Stimulated activated CD8-positive, alpha-beta memory T cell treated with anti-CD3 and anti-CD28 coated beads, Interleukin-15, amount 100 ng/mL, for 1 hour (primary cell): Measurements from ENCODE around the gene SCN8A.
"Not testable (repeated sequence)": the region's sequence is repeated elsewhere in the genome, so short reads cannot be mapped to it uniquely, and the experiment has no call there.

Experiments used
- DNase-seq: peaks from one replicate; pipeline ENCODE4 v3.0.0-alpha.2; 2020; ENCODE audit warnings: low read depth

SCN8A gene

DNA sequence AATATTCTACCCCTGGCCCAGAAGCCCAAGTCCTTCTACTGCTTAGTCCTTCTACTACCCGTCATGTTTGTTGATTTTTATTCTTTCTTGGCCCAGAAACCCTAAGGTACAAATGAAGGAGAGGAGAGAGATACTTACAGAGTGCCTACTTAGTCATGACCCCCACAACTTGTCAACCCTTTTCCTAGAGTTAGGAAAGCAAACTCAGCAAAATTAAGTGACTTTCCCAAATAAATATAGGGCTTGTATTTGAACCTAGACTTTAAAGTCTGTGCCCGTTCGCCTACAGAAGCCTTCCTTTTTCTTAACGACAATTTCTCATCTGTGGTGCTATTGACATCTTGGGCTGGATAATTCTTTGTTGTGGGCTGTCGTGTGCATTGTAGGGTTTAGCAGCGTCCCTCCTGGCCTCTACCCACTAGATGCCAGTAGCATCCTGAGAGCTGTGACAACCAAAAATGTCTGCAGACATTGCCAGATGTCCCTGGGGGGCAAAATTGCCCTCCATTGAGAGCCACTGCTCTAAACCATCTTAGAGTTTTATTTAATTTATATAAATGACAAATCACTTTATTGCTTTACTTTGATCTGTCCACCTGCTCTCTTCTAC is 175.1 kb downstream of the SCN8A start:
- DNase-seq = no peak

DNA sequence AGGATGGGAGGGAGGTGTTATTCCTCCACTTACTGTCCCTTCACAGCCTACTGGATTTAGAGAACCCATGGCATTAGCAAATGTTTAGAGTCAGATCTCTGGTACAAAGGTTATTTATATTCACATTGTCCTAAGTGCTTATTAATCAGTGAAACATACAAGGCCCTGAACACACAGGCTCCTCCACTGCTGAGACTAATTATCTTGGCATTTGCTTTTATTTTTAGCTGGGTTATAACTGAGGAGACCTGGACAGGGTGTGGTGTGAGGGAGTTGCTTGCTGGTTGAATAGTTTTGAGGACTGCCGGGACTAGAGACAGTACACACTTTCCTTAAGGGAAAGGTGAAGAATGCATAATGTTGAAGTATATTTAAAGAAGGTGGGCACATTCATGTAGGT is 180.0 kb downstream of the SCN8A start:
- no peak for DNase-seq

DNA sequence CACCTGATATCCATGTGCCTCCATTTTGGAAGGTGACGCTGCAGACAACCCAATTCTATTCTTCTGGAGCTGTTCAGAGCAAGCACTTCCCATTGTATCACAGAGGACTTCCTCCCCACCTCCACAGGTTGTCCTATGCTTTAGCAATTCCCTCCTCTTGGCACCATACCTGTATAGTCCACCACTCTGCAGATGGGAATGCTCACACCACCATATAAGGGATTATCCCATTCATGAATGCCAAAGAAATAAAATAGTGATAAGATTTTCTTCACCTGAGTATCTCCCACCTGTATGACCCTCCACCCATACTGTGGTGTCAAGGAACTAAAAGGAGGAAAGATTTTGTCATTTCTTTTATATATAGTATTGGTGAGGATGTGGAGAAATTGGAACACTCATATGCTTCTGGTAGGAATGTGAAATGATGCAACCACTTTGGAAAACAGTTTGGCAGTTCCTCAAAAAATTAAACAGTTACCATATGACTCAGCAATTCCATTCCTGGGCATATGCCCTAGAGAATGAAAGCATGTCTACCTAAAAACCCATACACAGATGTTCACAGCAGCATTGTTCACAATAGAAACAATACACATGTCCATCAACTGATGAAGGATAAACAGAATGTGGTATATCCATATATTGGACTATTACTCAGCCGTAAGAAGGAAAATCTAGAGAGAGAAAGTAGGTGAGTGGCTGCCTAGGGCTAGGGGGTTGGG is 182.3 kb downstream of the SCN8A start:
- no peak for DNase-seq

DNA sequence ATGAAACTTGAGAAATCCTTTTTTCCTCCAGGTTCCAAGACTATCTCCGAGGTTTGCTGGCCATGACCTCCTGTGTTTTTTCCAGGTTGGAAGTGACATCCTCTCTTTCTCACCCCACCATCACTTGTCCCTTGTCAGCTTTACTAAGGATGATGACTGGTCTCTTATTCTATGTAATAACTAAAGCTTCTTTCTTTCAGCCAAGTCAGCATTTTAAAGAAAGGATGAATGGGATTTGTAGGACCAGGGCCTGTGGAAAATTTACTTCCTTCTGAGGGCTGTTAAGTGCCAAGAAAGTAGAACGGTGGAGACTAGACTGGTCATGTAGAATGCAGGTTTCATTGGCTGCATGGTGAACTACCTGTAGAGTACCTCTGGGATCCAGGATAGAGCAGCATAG is 183.9 kb downstream of the SCN8A start:
- DNase-seq = no peak

DNA sequence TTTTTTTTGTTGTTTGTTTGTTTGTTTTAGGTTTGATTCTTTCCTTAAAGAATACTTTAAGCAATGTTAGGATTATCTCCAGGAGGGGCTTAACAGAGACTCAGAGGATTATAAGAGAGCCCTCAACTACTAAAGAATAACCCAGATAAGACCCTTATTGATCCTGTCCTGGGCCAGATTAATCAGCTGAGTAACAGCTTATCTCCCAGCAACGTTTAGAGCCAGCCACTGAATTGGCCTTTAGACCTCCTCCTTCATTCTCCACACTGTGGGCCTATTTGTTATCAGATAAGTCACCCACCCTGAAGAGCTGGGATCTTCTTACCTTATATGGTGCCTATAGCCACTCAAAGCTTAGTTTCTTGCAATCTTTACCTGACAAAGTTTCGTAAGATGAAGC is 186.4 kb downstream of the SCN8A start:
- no peak for DNase-seq

DNA sequence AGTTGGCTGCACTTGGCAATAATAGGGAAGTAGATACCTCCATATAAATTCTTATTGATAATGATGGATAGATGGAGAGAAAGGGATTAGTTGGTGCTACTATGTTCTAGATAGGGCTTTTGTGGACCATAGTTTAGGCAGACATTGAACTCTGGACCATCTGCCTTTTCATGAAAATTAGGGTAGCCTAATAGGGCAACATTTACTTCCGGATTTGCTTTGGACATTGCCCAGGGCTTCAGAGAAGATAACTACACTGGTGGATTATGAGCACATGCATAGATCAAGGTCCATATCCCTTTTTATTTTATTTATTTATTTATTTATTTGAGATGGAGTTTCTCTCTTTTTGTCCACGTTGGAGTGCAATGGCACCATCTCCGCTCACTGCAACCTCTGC is 186.9 kb downstream of the SCN8A start:
- DNase-seq = no peak

DNA sequence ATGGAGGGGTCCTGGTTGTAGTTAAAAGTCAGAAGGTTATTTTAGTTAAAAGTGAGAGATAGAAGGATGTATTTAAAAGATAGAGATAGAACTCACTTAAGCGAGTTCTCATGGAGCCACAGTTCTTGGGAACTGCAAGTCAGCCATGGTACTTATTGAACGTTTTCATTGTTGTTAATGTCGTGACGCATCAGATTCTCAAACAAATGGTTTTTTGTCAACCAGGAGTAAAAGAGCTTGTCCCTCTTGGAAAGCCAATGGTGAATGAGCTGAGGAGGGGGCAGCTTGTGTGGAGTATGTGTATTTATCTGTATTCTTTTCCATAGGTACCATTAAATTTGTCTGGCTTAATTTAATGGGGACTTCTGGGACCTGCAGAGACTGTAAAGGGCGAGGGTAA is 188.8 kb downstream of the SCN8A start:
- DNase-seq = no peak

DNA sequence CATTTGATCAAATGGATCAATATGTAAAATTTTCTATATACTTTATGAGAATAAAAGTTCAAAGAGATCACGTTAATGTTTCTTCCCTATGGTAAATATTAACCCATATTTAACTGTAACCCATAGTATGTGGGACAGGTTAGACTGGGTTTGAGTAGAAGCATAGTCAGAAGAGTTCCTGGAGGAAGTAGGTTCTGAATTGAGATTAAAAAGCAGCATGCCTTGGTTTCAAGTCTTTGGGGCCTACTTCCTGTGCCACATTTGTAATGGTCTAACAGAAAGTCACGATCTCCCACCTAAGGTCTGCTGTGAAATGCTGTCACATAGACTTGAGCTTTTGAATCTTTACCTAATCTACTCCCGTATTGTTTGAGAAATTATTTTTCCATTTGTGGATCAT is 193.7 kb downstream of the SCN8A start:
- no peak for DNase-seq

DNA sequence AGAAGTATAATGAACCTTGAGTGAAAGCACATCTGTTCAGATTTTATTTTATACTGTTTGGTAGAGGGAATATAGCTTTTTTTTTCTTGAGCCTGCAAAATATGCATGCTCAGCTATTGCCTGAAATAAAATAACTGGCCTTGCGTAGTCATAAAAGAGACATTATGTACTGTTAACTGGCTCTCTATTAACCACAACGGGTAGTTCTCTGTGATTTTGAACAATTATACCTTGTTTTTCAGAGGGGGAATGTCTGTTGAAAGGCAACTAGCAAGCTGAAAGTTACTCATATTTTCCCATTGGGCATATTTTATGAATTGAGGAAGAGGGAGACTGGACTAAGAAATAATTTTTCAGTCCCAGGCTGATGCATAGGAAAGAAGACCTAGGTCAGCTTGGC is 194.9 kb downstream of the SCN8A start:
- DNase-seq = no peak

DNA sequence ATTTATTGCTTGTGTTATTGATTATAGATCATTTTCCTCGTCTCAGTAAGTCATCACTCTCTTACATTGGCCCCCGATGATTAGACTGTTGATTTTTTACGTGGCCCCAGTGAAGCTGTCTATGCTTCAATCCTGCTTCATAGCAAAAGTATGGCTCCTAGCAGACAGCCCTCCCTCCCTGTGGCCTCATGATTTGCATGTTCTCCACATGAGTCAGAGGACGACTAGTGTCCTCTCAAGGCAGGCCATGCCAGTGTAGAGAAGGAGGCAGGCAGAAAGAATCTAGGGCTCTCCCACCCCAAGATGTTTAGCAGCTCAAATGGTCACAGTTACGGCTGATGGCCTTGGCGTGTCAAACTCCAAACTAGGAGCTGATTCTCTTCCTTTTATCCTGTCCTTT is 197.8 kb downstream of the SCN8A start:
- DNase-seq = no peak

DNA sequence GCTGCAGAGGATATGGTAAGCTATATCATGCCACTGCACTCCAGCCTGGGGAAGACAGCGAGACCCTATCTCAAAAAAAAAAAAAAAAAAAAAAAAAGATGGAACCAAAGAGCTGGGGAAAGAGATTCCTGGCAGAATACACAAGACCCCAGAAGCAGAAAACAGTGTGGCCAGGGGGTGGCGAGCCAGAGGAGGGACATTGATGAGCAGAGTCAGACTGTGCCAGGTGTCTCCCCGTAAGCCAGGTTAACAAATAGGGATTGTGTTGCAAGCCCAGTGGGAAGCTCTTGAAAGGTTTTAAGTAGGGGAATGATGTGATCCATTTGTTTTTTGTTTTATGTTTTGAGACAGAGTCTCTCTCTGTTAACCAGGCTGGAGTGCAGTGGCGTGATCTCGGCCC is 201.4 kb downstream of the SCN8A start:
- DNase-seq = no peak

DNA sequence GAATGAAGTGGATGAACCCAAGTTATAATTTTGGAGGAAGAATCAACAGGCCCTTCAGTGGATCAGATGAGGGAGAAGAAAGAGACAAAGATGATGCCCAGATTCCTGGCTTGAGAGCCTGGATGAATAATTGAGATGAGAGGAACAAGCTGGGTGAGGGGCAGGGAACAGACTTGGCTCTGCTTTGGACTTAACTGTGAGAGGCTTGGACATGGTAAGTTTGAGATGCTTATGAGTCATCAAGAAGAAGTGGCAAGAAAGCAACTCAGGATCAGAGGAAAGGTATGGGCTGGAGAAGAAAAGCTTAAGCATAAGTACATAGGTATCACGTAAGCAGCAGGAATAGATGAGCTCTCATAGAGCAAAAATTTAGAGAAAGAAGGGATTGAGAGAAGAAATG is 202.2 kb downstream of the SCN8A start:
- no peak for DNase-seq

DNA sequence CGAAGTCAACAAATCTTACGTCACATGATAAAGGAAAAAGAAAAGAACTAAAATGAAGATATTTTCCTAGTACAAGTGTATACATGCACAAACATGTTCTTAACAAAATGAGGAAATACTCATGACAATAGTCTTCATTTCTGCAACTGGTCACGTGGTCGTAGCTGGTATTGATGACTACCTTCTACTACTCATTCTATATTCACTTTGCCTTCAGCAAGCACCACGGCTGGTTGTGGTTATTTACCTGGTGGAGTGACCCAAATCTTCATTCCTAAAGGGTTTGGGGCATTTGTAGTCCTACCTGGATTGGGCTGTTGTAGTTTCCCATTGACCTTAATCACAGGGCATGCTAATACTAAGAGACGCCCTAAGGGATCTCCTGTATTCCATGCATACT is 206.3 kb downstream of the SCN8A start:
- no peak for DNase-seq

DNA sequence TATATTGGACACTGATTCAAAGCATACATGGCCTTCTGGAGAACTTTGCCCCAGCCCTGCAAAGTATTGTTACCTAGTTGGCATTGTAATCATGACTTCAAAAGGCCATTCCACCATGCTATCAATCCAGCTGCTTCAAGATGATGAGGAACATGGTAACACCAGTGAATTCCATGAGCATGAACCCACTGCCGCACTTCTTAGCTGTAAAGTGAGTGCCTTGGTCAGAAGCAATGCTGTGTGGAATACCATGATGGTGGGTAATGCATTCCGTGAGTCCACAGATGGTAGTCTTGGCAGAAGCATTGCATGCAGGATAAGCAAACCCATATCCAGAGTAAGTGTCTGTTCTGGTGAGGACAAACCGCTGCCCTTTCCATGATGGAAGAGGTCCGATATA is 207.0 kb downstream of the SCN8A start:
- DNase-seq = not testable (repeated sequence)

DNA sequence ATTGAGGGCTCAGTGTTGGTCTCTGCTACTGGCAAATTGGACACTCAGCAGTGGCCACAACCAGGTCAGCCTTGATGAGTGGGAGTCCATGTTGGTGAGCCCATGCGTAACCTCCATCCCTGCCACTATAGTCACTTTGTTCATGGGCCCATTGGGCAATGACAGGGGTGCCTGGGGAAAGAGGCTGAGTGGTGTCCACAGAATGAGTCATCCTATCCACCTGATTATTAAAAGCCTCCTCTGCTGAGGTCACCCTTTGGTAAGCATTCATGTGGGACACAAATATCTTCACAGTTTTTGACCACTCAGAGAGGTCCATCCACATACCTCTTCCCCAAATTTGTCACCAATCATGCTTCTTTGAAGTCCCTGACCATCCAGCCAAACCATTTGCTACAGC is 207.5 kb downstream of the SCN8A start:
- no peak for DNase-seq

DNA sequence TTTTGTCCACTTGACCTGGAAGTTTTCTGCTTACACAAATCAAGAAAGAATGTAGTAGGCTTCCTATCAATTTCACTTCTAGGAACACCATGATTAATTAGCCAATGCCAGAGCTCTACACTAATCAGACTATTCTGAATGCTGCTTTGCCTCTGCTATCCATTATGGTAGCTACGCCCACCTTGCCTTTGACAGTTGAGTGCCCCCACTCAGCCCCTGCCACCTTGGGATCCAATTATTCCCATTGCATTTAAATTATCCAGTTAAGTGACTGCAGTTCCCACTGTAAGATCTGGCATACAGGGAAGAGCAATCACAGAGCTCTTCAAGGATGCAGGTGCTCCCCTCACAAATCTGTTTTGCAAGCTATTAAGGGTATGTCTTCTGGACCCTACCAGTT is 210.0 kb downstream of the SCN8A start:
- DNase-seq = no peak

DNA sequence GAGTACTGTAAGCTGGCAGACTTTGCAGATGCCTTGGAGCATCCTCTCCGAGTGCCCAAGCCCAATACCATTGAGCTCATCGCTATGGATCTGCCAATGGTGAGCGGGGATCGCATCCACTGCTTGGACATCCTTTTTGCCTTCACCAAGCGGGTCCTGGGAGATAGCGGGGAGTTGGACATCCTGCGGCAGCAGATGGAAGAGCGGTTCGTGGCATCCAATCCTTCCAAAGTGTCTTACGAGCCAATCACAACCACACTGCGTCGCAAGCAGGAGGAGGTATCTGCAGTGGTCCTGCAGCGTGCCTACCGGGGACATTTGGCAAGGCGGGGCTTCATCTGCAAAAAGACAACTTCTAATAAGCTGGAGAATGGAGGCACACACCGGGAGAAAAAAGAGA is 215.9 kb downstream of the SCN8A start:
- no peak for DNase-seq

DNA sequence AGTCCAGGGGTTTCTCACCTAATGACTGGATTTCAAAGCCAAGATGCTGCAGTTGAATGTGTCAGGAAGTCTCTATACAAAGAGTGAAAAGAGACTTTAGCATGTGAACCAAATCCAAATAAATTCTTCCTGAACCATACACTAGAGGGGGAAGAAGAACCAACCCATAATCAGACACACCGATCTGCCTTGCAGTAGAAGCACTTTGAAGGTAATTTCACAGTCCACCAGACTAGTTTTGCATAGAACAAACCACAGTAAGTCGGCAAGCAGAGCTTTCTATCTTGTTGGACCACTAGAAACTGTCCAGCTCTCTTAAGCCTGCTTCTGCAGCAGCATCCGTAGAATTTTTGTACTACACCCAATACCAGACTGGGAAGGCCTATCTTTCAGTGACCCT is 218.2 kb downstream of the SCN8A start:
- DNase-seq = no peak

DNA sequence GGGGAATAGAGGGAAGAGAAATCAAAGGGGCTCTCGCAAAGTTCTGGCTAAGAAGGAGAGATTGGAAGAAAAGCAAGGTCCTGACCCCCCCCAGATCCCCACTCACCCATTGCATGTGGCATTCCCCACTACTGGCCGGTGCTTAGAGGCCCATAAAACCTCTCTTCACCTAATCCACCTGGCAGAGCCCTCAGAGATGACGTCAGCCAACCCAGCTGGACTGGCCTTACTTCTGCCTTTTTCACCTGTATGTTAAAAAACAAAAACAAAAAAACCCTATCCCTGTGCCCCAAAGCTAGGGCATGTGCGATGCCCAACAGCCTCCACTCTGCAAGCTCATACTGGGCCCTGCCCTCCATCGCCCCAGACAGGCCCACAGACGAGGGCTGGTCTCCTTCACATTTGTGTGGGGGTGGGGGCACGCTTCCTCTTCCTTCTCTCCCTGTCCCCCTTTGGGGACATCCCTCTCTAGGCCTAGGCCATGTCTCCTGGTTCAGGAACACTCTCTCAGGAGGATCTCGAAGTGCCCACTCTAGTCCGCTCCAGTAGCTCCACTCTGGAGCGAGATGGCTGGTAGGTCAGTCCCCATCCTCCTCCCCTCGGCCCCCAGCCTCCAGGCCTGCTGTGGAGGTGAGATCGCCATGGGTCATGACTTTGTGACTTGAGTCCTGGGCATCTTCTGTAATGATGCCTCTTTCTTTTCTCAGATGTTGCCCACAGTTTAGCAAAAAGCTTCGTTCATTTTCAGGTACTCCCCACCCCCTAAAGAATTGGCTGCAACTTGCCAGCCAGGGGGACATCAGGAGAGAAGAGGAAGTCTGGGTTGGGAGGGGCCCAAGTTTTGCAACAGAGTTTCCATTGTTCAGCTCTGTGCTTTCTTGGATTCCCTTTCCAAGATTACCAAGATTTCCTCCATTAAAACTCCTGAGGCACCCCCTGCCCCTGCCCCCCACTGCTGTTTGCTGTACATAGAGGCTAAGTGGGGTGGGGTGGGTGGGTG is 220.5 kb downstream of the SCN8A start:
- DNase-seq = no peak

DNA sequence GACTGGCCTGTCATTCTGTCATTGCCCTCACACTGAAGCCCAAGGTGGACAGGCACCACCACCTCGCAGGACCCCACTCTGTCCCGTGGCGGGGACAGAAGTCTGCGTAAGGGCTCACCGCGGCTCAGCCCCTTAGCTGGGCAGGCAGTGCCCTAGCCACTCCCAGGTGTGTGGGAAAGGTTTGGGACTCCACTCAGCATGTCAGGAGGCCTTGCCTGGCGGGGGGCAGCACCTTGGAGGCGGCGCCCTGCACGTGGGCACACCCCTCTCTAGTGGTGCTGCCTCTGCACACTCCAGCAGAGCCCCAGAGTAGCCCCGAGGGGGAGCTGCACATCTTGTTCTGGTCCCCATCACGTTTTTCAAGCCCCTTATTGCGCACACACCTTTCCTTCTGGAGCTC is 221.8 kb downstream of the SCN8A start:
- DNase-seq = no peak

DNA sequence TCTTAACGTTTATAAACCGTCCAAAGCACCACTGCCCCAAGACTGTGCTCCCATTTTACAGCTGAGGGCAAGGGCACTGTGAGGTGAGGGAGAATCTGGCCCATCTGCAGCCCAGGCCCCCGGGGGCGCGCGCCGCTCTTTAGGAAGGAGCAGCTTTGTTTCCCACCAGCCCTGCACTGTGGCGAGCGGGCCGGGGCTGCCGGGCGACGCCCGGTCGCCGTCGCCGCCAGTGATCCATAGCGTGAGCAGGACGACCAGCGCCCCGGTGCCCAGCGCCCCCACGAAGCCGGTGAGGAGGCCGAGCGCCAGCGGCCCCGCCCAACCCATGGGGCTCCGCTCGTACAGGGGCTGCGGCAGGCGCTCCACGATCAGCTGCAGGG is 222.9 kb downstream of the SCN8A start:
- DNase-seq = no peak

DNA sequence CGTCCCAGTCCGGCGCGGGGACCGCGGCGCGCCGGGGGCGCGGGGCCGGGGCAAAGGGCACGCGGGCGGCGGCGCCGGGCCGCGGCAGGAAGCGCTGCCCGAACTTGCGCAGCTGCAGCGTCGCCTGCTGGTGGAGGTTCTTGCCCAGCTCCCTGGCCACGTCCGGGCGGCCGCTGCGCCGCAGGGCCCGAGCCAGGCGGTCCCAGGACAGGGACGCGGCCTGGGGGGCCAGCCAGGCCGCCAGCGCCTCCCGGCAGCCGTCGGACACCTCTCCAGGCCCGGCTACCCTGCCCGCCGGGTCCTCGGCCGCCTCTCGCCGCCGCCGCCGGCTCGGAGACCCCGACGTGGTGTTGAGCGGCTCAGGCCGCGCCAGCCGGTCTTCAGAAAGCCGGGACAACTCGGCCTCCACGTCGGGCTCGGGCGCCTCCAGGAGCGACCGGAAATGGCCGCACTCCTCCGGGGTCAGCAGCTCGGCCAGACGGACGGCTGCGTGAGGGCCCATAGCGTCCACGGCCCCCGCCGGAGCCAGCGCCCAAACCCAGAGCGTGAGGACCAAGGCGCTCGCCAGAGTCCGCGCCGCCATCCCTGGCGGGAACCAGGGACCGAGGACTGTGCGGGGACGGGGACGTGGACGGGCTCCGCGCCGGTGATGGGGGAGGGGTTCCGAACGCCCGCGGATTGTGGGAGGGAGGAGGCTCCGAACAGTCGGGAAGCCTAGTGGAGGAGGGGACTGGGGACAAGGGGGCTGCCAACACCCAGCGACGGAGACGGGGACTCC is 223.5 kb downstream of the SCN8A start:
- peak; percentile 27 for DNase-seq
